ENCODE results near the gene EPN1.

The EPN1 gene

DNA sequence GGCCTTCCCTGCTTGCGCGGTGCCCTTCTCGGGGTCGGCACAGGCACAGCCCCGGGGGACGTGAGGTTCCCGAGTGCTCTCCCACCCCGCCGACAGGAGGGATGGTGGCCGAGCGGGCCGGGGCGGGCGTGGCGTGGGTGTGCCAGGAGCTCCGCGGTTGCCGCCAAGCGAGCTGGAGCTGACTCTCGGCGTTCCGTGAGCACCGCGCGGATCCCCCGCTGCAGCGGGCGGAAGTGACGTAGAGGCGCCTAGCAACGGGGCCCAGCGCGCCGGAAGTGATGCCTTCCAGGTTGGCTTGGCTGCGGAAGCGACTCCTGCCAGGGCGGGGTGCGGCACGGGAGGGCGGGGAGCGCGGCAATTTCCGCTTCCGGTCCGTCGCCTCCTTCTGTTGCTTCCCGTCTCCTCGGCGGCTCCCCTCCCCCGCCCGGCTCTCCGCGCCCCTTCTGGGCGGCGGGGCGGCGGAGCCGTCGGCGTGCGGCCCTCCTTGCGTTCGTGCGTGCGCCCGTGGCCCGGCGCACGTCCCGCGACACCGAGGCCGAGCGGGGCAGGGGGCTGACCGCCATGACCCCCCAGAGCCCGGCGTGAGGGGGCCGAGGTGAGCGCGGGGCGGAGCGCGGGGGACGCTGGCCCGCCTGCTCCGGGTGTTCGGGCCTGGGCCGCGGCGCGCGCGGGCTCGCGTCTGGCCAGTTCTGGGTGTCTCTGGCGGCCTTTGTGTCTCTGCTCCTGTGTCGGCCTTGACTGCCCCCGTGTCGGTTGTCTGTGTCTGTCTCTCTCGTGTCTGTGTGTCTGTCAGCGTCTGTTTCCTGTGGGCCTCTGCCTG, at the start of gene EPN1:
TSS of gene EPN1 (plus strand) at position 386 of the 820 bp plus-strand sequence. CDS start 3,402 bp downstream, outside the sequence.
- peak; percentile 90 for FAIRE-seq

DNA sequence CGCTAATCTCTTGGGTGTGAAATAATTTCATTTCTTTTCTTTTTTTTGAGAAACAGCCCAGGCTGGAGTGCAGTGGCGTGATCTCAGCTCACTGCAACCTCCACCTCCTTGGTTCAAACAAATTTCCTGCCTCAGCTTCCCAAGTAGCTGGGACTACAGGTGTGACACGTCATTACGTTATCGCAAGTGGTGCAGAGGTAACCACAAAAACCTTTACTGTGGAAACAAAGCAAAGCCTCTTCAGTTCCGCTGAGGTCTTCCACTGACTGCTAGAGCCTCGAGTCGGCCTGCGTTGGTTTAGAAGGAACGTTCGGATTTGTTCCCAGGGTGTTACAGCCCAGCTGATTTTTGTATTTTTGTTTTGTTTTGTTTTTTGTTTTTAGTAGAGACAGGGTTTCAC, 48.7 kb upstream of the EPN1 start:
- FAIRE-seq = no peak

DNA sequence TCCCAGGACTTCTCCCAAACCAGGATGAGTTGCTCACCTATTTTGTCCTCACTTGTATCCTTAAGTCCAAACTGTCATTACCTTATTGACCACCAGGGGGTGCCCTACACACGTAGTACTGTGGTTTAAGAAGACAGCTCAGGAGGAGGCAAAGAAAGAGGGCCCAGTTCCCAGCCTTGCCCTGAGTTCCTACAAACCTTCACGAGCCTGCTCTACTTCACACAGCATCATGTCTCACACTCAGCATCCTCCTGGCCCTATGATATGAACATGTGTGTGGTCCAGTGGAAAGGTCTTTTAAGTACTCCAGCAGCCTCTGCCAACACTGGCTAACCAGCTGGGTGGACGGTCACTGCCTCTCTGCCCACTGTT, 42.6 kb upstream of the EPN1 start:
- peak; percentile 80 for FAIRE-seq

DNA sequence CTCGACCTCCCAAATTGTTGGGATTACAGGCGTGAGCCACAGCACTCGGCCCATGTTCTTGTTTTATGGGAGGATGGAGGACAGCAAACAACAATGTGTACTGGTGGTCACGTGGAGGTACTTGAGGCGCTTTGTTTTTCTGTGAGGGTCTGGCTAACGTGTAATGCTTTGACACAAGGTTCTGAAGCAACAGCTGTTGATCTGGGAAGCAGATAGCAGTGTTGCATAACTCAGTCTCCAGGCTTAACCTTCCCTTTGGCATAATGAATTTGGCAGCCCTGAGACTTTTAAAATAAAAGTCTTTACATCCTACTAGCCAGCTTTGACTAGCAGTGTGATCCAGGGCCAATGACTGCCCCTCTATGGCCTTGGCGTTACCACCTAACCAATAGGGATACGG, 41.2 kb upstream of the EPN1 start:
- FAIRE-seq = no peak

DNA sequence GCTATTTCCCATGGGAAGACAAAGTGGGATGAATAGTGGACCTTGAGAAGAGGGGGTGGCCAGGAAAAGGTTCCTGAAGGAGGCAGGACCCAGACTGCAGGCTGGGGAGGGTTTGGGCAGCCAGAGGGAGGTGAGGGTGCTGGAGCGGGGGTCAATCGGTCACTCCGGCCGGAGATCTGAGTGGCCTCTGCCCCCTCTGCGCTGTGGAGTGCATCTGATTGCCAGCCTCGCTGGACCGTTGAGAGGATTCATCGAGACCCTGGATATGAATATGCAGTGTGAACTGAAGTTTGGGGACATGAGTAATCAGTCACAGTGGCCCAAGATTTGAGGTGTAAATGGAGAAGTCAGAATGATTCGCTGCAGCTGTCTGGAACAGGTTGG, 39.7 kb upstream of the EPN1 start:
- no peak for FAIRE-seq

DNA sequence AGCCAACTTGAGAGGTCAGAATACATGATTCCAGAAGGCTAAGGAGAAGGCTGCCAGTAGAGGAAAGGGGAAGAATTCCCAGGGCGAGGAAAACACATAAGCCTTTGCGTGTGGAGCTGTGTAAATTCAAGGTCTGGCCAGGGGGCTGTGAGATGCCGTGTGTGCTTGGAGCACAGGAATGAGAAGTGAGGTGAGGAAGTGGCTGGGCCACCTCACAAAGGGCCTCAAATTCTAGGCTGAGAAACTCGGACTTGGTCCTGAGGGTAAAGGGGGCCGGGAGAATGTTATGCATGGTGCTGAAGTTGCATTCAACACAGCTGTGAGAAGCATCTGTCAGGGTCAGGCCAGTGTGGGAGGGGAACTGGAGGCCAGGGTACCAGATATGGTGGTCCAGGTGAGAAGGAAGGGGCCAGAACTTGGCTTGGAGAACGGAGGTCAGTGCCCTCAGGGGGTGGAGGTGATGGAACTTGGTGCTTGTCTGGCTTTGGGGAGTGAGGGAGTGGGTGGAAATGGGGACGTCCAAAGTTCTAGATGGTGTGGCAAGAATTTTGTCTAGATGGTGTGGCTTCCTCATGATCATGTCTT, 39.1 kb upstream of the EPN1 start:
- FAIRE-seq = no peak

DNA sequence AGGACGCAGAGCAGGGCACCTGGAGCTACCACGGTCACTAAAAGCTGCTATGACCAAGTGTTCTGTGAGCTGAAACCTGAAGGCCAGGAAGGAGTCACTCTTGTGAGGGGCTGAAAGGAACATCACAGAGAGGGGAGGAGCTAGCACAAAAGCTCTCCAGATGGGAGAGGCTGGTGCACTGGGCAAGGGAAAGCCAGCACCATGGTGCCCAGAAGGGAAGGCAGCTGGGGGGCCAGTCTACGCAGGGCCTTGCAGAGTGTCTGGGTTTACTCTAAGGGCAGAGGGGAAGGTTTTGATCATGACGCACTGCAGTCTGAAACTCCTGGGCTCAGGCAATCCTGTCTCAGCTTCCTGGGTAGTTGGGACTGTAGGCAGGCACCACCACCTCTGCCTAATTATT, 38.3 kb upstream of the EPN1 start:
- no peak for FAIRE-seq

DNA sequence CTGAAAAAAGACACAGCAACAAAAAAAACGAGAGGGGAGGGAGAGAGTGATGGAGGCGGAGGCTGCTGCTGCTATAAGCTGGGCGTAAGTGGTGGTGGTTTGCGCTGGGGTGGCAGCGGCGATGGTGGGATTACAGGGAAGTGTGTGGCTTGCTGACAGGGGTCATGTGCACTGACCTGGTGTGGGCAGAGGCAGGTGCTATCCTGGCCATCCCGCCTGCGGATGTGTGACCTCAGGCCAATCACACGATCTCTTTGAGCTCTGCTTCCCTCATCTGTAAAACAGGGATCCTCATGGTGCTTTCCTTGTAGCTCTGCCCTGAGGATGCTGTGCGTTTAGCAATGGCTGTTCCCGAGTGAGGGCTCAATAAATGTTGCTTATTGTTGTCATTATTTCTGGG, 37.5 kb upstream of the EPN1 start:
- FAIRE-seq = no peak

DNA sequence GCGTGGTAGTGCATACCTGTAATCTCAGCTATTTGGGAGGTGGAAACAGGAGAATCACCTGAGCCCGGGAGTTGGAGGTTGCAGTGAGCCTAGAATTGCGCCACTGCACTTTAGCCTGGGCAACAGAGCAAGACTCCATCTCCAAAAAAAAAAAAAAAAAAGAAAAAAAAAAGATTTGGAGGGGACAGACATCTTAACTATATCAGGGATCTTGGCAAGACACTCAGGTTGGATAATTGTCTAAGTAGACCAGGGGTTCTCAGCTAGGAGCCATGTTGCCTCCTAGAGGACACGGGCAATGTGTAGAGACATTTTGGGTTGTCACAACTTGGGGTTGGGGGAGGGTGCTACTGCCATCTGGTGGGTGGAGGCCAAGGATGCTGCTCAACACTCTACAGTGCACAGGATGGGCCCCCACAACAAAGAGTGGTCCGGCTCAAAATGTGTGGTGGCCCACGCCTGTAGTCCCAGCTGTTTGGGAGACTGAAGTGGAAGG, 36.1 kb upstream of the EPN1 start:
- FAIRE-seq = no peak

DNA sequence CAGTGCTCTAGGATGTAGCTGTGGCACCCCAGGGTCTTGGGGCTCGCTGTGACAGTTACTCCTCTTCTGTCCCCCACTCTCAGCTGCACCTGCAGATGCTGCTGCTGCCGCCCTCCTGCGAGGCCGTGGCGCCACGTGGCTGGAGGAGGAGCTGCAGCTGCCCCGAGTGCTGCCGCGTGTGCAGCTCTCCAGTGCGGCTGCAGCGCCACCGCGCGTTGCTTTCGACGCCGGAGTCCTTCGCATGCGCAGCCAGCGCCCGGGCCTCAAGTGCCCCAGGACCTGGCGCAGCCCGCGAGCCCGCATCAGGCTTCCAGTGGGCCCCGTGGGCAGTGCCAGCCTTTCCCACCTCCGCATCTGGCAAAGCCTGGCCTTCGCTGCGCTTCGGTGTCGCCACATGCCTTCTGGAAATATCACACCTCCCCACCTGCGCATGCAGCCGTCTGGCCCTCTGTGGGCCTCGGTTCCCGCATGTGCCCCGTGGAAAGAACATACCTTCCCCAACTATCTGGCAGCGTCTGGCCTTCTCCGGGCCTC, 34.9 kb upstream of the EPN1 start:
- FAIRE-seq = no peak

DNA sequence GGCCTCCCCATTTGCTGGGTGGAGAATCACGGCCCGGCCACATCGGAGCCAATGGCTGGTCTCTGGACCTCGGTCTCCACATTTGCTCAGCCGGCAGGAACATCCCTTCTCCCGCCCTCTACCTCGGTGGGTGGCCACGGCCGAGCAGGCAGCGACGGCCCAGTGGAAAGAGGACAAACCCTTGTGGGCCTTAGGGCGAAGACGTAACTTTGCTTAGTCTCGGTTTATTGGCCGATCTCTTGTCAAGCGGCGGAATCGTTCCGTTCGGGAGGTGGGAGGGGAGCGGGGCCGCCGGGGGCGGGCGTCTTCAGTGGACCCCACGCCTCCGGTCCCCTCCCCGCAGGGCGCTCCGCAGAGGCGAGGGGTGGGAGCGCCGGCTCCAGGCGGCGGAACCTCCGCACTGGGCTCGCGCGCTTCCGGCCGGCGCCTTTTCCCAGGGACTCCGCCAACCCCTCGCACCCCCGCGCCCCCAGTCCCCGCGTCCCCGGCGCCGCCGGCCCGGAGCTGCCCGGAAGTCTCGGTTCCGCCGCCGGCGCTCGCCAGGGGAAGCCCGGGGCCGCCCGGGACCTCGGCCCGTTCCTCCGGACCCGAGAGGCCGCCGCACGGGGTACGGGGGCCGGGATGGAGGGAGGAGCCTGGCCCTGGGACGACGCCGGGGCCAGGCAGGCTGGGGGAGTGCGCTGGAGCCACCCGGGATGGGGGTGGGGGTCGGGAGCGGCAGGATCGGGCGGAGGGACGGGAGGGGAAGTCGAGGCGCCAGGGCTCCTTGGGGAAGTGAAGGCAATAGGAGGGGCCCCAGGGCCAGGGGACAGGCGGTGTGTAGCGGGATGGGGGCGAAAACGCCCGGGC, 34.2 kb upstream of the EPN1 start, which contains the start of gene ZNF580:
TSS of gene ZNF580 (plus strand) at position 426 of the 849 bp plus-strand sequence. CDS start 1,507 bp downstream, outside the sequence.
- FAIRE-seq = no peak

DNA sequence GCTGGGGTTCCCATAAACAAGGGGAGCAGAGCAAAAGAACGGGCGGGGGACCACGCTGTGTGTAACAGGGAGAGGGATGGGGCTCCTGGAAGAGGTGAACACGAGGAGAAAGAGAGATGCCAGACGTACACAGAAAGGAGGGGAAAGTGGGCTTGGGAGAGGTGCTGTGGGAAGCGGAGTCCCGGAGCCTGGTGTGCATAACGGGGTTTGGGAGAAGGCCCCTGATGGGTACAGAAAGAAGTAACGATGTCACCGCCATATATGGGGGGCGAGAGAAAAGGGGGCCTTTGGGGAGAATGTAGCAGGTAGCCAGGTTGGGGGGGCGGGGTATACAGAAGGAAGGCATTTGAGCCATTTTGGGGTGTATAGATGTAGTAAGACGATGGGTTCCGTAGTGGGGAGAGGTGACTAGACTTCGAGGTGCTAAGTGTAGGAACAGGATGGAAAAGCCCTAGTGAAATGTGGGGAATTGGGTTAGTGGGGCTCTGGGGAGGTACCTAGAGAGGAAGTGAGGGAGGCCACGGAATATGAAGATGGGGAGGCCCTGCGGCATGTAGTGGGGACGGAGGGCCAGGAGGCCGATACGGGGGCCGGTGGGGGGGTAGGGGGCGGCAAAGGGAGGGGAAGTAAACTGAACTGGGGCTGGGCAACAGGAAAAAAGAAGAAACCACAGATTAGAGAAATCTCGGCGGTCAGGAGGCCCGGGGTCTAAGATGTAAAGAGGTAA, 33.4 kb upstream of the EPN1 start:
- FAIRE-seq = no peak

DNA sequence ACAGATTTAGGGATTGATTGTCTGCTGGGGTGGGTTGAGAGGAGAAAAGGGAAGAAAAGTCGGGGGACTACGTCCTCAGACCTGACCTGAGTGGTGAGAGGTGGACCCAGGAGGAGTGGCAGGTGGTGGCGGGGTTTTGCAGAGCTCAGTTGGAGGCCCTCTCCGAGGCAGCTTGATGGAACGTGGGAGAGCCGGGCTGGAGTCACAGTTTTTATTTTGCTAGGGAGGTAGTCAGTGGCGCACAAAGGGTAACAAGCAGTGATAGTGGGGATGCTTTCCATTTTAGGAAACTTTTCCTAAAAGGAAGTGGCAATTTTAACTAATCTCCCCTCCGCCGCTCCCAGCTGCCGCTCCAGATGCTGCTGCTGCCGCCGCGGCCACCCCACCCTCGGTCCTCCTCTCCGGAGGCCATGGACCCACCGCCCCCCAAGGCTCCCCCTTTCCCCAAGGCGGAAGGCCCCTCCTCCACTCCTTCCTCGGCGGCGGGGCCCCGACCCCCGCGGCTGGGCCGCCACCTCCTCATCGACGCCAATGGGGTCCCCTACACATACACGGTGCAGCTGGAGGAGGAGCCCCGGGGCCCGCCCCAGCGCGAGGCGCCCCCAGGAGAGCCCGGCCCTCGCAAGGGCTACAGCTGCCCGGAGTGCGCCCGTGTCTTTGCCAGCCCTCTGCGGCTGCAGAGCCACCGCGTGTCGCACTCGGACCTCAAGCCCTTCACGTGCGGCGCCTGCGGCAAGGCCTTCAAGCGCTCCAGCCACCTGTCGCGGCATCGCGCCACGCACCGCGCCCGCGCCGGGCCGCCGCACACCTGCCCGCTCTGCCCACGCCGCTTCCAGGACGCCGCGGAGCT, 32.6 kb upstream of the EPN1 start:
- no peak for FAIRE-seq

DNA sequence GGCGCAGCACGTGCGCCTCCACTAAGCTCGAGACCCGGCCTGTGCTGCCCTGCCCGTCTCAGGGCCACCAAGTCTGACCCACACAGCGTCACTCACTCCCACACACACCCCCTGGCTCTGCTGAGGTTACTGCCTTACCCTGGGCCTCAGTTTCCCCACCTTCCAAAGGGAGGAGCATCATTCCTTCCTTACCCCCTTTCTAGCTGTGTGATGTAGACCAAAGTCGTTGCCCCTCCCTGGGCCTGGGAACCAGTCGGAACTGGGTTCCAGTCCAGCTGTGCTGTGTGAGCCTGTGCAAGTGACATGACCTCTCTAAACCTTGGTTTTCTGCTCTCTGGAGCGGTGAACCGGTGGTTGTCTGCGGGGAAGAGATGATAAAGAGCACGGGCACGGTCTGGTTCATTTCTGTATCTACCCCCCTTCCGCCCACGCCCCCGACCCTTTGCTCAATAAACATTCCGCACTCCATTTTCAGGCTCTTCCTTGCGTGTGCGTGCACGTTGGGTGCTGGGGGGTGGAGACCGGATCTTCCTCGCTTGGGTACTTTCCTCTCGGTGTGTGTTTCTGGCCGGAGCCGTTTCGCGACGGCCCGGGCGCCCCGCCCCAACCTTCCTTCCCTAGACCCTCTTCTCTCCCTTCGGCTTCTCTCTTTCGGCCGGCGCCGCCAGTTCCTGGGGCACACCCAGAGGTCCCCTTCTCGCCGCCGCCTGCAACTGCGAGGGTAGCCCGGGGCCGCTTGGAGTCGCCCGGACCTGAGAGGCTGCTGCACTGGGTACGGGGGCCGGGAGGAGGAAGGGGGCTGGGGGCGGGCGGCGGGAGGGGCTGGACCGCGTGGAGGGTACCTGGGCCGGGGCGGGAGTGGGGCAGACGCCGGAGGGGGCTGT, 31.8 kb upstream of the EPN1 start, which contains the start of gene ZNF581:
TSS of gene ZNF581 (plus strand) at position 647 of the 884 bp plus-strand sequence. CDS start 923 bp downstream, outside the sequence.
- FAIRE-seq = peak; percentile 77

DNA sequence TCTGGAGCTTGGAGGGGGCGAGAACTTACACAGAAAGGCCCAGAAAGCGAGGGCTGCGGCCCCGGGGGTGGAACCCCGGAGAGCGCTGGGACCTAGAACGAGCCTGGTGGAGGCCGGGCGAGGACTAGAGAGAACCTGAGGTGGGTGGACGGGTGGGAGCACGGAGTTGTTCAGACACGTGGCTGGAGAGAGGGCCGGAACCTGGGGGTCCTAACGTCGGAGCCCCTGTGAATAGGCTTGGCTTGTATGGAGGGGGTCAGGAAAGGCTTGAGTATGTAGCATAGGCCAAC, 31.2 kb upstream of the EPN1 start:
- FAIRE-seq = no peak

DNA sequence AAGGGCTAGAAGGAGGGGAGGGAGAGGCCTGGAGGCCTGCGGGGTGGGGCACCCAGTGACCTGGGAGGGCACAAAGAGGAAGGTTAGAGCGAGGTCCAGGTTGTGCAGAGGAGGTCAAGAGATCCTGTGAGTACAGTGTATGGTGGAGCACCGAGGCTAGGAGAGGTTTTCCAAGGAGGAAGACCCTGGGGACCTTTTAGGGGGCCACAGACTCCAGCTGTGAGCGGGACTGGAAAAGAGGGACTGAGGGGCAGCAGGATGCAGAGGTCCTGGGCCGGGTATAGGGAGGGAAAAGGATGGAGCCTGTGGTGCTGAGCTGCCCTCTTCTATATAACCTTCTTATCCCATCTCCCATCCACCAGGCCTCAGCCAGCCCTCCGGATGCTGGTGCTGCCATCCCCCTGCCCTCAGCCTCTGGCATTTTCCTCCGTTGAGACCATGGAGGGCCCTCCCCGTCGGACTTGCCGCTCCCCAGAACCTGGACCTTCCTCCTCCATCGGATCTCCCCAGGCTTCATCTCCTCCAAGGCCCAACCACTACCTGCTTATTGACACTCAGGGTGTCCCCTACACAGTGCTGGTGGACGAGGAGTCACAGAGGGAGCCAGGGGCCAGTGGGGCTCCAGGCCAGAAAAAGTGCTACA, 30.7 kb upstream of the EPN1 start:
- no peak for FAIRE-seq

DNA sequence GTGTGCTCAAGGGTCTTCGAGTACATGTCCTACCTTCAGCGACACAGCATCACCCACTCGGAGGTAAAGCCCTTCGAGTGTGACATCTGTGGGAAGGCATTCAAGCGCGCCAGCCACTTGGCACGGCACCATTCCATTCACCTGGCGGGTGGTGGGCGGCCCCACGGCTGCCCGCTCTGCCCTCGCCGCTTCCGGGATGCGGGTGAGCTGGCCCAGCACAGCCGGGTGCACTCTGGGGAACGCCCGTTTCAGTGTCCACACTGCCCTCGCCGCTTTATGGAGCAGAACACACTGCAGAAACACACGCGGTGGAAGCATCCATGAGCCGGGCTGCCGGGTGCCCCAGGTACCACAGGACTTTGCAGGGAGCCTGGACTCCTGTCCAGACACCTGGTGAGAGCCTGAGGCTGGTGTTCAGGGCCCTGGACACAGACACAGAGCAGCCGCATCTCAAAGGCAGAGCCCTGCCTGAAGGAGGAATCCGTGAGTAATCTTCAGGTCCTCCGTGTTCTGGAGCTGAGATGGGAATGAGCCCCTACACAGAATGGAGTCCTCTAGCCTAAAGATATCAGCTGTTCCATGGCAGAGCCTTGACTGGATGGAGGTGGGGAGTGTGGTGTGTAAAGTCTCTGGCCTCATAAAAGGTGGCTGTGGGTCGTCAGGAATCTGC, 30.0 kb upstream of the EPN1 start:
- FAIRE-seq = no peak

DNA sequence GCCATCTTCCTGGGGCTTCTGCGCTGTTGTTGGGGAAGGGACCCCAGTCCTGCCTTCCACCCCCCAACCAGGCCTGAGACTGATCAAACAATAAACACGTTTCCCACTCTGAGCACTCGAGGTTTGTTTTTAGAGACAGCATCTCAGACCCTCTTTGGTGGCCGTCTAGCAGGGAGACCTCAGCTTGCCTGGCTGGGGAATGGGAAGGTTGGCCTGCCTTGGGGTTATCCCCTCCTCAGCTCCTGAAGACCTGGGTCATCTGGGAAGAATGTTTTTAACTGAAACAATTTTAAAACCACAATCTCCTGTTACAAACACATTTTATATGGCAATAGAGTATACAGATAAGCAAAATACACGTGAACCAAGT, 29.5 kb upstream of the EPN1 start:
- FAIRE-seq = no peak

Data from G401.6 (cell line).